ENCODE data around the gene CHD3.

CHD3 gene

GRCh38 chr17:7959503-7960253 is 71.1 kb downstream of the CHD3 start:
- Histone ChIP-seq H3K9me3 (ENCODE audit: control insufficient read depth, low read length) (no peaks in the 10 kb centered on the region), H3K27me3 (ENCODE audit: control insufficient read depth, insufficient read depth, low read length) (peaks cover 3% of the 10 kb centered on the region), H3K9ac (ENCODE audit: low read length) (no peak overlapping the region), H3K4me1 (ENCODE audit: control insufficient read depth, insufficient read depth, low read length) (no peaks in the 10 kb centered on the region), H3K4me3 (ENCODE audit: low read length) (no peak overlapping the region), H3K36me3 (ENCODE audit: control insufficient read depth, insufficient read depth, low read length) (no peaks in the 10 kb centered on the region)

- Histone ChIP-seq H3K4me1 (ENCODE audit: control insufficient read depth, insufficient read depth, low read length) (no peaks in the 10 kb centered on the region), H3K9ac (ENCODE audit: low read length) (no peak overlapping the region)
These were observed 72.8 kb downstream of the CHD3 start for GRCh38 chr17:7961421-7961820.

More at GRCh38 chr17:7961421-7961820, 72.8 kb downstream of the CHD3 start:
- no peaks in the 10 kb centered on the region for H3K9me3 ChIP-seq (ENCODE audit: control insufficient read depth, low read length)
- H3K4me3 ChIP-seq (ENCODE audit: low read length): no peak overlapping the region
- H3K27me3 ChIP-seq (ENCODE audit: control insufficient read depth, insufficient read depth, low read length): peaks cover 3% of the 10 kb centered on the region
- no peaks in the 10 kb centered on the region for H3K36me3 ChIP-seq (ENCODE audit: control insufficient read depth, insufficient read depth, low read length)
